Renal pelvis (tissue), 4 donors: ENCODE measurements around the gene TBC1D22A. TPM values are rescaled to one million over a fixed set of nuclear protein-coding genes. Genes with fewer than 3 reads are reported as not detected.

Experiments used
- DNase-seq: peaks from one replicate; pipeline ENCODE4 v3.0.0-alpha.2; 2013
- polyA plus RNA-seq, 3 donors: library from polyadenylated mRNA; unstranded; fragments of 120-200 nt; gene quantifications; one replicate each; pipeline ENCODE4 v1.2.1, GENCODE V29; 2013; ENCODE audit not compliant: insufficient read length in 3 of 3

Gene TBC1D22A
- polyA plus RNA-seq, 3 donors = 16.9 to 19.2 (median 19.1) TPM

DNA sequence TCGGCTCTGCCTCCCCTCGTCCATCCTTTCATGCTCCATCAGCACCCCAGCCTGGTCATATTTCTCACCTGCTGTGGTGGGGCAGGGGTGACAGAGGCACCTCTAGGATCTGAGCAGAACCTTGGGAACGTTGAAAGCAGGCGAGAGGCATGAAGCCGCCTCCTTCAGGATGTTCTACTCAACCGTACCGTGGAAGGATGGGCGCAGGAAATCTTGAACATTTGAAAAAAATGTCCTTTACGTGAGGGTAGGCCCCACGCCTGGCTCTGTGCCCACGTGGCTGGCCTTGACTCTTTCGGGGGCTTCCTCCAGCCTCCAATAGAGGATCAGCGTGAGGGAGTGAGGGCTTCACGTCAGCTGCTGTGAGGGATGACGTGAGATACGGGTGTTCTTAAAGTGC lies 90.7 kb downstream of the TBC1D22A start:
- no peak for DNase-seq

DNA sequence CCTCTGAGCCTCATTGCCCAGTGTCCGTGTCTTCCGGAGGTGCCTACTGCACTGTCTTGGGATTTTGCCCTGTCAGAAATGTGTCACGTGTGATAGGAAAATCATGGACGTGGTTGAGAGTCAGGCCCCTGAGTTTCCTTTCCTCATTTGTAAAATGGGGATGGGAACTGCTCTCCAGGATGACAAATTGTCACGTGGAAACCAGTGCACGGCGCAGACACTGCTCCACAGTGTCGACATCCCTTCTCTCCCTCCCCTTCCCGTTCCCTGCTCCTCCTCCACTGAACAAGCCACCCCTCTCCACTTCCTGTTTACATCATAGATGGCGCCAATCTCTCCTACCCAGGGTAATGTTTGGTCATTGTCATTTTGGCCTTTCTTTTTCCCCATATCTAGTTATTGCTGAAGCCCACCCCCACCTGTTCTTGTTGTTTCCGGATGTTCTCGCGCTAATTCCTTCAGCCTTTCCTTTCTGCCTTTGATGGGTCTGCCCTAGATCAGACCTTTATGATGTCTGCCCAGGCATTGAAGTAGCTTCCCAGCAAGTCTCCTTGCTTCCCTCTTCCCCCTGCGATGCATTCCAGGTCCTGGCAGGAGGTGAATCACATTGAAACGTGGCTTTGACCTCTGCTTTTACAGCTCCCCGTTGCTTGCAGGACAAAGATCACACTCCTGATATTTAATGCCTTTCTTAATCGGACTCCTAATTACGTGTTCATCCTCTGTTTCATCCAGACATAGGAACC lies 91.8 kb downstream of the TBC1D22A start:
- no peak for DNase-seq

DNA sequence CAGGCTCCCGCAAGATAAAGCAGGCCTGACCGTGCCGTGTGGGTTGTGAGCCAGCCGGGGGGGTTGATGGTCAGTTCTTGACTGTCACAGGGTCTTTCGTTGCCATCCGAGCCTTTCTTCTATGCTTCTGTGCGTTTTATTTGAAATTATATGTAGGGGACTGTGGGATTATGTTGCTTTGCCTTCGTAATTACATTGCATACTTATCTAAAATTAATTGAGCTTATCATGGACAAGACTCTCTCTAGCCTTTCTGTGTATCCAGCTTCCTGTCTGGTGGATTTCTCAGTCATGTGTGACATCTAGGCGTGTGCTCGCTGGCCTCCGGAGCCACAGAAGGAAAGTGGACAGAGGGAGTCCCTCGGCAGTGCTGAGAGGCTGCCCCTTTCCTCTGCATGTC lies 93.2 kb downstream of the TBC1D22A start:
- DNase-seq = peak; percentile 42

DNA sequence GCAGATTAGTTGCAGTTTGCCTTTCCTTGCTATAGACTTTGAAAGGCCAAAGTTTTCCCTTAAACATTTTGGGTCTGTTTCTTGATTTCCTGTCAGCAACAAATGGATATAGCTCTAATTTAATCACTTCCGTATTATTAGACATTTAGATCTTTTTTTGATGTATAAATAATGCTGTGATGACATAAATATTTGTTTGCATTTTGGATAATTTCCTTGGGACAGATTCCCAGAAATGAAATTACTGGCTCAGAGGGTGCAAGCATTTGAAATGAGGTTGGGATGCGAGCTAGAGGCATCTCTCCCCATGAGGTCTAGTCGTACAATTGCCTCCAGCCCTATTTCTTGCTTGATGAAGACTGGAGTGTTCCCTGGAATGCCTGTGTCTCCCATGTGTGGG lies 94.2 kb downstream of the TBC1D22A start:
- no peak for DNase-seq

DNA sequence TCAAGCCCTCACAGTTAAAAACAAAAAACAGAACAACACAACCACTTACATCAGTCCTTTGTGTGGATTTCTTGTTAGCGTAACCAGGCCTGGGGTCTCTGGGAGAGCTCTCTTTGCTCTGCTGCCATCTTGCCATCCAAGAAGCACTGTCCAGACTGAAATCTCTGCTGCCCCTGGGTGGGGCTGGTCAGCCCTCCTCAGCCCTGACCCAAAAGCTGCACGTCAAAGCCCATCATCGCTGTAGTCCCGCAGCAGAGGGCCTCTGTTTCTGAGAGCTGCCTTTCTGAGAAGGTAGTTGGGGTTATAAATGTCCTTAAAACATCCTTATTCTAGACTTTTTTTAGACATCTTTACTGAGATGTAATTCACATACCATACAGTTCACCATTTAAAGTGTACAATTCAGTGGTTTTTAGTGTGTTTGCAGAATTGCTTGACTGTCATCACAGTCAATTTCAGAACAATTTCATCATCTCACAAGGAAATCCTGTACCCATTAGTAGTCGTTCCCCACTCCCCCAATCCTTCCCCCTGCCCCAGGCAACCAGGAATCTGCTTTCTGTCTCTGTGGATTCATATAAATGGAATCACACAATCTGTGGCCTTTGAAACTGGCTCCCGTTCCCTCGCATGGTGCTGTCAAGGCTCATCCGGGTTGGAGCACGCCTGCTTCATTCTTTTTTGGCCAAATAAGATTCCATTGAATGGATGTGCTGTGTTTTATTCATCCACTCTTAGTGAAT lies 94.9 kb downstream of the TBC1D22A start:
- DNase-seq = no peak

DNA sequence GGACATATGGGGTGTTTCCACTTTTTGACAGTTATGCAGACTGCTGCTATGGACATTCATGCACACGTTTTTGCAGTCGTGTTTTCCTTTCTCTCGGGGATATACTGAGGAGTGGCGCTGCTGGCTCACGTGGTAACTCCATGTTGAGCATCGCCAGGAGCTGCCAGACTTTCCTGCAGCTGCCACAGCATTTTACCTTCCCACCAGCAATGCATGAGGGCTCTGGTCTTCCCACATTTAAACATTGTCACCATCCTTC lies 95.4 kb downstream of the TBC1D22A start:
- no peak for DNase-seq

DNA sequence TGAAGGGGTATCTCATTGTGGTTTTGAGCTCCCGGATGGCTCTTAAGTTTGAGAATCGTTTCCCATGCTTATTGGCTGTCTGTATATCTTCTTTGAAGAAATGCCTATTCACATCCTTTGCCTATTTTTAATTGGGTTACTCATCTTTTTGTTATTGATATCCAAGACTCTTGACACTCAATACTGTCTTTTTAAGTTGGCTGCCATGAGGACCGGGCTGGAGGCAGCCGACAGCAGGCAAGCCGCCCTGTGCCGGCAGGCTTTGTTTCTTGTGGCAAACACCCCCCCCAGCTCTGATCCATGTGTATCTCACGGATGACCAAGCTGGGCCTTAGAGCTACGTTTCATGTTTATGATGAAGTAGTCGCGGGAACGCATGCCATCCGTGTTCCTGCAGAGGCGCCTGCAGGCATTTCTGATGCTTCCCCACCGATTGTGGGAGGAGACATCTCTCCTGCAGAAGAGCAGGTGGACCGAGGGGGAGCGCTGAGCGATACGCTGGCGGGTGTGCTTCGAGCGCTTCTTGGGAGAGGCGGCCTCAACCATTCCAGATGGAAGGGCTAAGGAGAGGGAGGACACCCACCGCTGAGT lies 95.8 kb downstream of the TBC1D22A start:
- DNase-seq = no peak

DNA sequence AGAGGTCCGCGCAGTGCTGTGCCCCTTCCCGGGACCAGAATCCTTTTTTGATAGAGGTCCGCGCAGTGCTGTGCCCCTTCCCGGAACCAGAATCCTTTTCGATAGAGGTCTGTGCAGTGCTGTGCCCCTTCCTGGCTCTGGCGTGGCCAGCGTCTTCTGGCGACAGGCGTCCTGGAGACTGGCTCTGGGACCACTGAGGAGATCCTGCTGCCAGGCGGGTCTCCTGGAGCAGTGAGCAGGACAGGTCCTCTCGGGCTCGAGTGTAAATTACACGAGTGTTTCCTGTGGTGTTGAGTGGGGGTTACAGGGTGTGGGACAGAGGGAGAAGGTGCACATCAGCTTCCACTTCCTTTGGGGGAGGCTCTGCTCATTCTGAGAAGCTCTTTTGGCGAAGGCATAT lies 98.1 kb downstream of the TBC1D22A start:
- DNase-seq = no peak

DNA sequence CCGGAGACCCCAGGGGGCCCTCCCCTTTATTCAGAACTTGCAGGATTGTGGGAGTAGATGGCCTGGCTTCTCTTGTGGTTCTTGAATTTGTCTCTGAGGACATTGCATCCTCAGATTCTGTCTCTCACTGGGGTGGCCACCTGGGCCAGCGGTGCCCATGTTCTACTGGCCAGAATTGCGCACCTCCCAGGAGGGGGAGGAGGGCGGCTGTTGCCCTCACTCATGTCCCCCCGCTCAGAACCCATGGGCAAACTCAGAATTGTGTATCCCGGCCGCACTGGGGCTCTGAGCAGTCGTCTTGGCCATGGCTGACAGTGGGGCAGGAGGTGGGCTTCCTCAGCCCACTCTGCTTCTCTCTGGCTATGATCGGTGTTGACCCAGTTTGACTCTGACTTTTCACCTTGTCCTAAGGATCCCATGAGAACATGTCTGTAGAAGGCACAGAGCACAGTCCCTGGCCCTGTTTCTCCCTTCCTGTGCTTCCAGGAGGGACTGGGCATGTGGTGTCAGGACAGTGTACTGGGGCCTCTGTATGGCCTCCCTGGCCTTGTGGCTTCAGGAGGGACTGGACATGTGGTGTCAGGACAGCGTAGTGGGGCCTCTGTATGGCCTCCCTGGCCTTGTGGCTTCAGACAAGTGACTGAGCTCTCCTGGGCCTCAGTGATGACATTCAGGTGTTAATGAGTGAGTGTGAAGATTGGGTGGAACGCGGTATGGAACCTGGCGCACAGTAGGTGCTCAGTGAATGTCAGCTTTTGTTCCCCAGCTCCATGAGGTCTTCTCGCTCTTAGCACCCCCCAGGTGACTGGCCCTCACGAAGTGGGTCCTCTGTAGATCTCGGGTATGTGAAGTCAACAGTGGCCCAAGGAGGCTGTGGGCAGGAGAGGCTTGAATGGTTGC lies 99.3 kb downstream of the TBC1D22A start:
- no peak for DNase-seq

DNA sequence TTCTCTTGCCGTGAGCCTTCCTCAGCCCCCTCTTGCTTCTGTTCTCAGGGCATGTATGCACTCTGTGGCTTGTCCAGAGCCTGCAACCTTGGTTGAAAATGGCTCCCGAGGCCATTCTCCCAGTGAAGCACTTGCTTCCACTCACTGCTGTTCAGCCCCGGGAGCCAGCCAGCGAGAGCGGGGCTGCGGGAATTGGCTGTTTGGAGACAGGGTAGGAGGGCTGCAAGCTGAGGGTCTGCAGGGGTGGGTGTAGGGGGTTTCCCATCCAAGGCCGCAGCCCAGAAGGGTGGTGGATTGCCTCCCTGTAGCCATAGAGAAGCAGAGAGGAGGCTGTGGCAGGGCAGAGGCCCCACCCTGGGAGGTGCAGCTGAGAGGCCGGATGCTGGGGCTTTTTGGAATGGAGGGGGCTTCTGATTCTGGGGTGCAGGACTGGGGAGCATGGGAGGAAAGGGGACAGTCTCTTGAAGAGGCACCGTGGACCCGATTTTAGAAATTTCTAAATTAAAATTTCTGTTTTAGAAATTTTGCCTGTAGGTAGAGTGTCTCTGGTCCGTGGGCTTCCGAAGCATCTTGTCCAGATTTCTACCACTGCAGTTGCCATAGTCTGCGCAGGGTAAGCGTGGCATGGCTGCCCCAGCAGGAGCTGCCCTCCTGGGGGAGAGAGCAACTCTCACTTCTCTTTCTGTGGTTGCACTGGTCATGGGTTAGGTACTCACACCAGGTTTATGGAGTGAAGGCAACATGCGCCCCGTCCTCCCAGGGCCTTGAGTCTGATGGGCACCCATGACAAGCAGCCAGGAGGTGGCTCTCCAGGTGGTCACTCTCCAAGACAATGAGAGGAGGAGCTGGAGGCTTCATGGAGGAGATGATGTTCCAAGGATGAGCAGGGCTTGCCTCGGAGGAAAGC lies 100.2 kb downstream of the TBC1D22A start:
- DNase-seq = no peak

DNA sequence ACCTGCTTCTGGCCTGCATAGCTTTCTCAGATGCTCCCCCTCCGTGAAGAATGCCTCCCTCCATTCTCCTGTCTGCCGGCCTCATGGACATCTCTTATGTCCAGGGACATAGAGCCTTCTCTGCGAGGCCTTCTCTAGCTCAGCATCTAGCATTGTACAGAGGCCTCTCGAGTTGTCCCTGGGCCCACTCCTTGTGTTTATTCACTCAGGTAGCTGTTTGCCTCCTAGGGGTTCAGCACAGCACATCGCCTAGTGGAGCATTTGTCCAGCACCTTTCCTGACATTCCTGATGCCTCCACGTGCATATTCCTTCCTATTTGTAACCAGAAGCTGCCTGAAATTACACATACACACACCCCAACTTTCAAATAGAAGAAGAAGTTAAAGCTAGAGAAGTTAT lies 101.3 kb downstream of the TBC1D22A start:
- no peak for DNase-seq

DNA sequence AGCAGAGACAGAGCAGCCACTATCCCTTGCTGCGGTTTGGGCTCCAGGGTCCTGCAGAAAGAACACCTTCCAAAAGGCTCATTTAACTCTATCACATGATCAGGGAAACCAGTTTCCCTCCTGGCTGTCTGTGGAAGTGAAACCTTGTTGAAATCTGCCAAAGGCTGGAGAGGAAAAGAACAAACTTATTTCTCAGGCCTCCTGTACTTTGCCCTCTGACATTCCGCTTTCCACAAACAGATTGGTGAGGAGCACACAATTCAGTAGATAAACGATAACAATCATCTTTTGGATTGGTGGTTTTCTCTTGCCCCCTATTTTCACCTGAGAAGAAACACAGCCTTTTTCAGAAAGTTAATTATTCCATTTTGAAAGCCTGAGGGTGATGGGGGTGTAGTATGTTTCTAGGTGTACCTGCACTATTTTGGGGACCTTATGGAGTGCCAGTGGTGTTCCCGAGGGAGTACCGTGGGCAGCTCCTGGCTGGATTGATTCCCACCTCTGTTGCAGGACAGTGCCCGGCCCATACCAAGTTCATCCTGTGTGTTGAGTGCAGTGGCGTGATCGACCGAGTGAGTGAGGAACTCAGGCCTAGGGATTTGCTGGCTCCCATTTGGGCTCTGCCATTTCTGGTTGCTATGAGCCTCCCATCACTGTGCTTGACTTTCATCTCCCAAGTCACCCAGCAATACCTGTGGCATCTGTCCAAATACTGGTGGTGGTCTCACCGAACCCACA lies 102.0 kb downstream of the TBC1D22A start:
- no peak for DNase-seq

DNA sequence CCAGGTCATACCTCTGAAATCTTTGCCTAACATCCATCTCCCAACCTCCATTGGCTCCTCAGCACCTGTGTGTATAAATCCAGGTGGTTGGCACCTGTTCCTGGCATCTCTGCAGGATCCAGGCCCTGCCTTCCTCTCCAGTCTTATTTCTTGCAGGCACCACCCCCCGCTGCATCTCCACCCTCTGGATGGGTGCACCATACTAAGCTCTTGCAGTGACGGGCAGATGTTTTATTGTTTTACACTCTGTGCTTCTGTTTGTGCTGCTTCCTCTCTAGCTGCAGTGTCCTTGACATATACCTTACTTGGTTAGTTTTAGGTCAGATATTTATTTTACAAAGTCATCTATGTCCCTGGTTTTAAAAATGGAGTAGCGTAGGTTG lies 102.6 kb downstream of the TBC1D22A start:
- DNase-seq = no peak

DNA sequence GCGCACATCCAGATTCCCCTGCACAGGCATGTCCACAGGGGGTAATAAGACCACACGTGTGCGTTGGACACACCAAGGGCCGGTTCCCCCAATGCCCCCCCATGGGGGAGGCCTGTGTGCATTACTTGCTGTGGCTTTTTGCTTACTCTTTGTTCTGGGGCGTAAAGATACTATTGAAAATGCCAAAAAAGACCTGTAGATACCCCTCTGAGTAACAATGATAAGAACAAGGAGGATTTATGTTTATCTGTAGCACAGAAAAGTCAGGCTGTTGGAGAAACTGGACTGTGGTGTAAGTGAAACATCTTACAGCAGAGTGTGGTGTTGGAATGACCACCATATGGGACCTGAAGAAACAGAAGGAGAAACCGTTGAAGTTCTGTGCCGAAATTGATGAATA lies 103.2 kb downstream of the TBC1D22A start:
- DNase-seq = no peak

DNA sequence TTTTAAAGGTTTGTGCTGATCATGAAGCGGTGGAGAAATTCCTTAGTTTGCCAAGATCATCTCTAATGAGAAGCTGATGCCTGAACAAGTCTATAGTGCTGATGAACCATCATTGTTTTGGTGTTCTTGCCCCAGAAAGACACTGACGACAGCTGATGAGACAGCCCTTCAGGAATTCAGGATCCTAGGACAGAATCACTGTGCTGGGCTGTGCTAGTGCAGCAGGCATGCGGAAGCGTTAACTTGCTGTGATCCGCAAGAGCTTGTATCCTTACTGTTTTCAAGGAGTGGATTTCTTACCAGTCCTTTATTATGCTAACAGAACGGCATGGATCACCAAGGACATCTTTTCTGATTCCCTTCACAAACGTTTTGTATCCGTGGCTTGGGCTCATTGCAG lies 104.1 kb downstream of the TBC1D22A start:
- DNase-seq = no peak

DNA sequence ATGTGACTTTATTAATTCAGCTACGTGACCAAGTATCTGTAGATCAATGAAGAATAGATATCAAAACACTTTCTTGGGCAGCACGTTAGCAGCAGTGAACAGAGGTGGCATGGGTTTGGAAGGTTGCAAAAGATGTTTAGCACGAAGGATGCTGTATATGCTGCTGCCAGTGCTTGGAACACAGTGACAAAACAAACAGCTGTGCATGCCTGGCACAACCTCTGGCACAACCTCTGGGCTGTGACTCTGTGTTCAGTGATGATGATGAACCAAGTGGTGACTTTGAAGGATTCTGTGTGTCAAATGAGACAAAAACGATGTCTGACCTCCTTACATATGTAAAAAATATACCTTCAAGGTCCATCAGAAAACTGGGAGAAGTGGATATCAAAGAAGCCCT lies 104.7 kb downstream of the TBC1D22A start:
- no peak for DNase-seq

DNA sequence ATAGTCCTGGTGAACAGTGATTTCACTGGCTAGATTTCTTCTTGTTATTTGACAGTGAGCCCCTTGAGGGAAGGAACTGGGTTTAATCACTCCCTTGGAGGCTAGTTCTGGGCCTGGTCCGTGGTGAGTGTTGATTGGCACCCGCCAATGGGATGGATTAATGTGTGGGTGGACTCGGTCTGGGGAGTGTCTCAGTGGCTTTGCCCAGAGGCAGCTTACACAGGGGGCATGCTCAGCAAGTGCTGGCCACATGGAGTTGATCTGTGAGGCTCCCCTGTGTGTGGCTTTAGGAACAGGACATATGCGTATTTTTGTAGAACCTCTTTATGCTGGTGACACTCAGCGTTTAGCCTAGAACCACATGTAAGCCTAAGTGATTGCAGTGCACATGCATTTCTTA lies 106.9 kb downstream of the TBC1D22A start:
- DNase-seq = no peak

DNA sequence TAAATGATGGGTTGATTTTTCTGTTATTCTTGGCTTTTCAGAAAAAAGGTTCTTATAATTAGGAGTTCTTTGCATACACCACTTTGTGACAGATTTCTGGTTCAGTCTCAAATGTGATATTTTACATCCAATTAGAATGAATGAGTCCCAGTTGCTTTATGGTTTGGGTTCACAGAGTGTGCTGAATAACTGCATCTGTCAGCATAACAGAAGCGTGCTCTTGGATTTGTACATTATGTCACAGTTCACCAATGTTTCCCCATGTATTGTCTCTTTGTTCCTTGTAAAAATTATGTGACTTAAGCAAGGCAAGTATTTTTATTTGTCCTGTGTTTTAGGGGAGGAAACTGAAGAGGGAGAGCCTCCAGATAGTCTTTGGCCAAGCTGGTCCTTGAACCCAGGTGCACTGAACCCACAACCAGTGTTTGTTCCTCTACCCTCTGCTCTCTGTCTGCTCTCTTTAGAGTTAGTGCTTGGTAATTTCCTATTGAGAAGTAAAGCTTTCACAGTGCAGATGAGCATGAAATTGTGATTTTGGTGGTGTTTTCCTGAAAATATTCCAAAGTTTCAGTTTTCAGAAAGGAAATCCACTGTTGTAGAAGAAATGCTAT lies 107.5 kb downstream of the TBC1D22A start:
- DNase-seq = peak; percentile 55

DNA sequence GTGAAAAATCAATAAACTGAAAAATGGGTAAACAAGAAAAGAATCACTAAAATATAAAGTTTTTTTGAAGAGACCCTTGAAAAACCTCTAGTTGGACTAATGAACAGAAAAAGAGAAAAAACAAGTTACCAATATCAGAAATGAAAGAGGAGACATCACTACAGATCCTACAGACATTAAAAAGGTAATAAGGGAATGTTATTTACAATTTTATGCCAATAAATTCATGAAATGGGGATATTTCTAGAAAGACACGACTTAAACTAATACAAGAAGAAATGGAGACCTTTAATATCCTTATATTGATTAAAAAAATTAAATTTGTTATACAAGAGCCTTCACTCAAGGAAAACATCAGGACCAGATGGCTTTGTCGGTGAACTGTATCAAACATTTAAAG lies 109.4 kb downstream of the TBC1D22A start:
- DNase-seq = no peak

DNA sequence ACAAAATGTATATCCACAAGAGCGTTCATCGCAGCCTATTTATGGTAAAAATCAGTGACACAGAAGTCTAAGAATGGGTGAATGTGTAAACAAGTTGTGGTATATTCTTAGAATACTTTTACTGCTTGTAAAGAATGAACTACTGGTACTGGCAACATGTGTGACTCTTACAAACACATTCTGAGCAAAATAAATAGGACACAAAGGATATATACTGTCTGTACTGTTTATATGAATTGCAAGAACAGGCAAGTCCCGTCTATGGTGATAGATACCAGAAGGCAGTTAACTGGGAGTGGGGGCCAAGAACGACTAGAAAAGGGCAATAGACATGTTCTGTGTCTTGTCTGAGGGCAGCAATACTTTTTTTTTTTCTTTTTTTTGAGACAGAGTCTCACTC lies 112.6 kb downstream of the TBC1D22A start:
- no peak for DNase-seq
